ENCODE data around the gene HERC2. TPM values are rescaled to one million over a fixed set of nuclear protein-coding genes. Genes with fewer than 3 reads are reported as not detected.
"Not testable (repeated sequence)": the region's sequence is repeated elsewhere in the genome, so short reads cannot be mapped to it uniquely, and the experiment has no call there.

HERC2 gene
- polyA plus RNA-seq, 3 donors = 47.0 to 59.4 (median 53.9) TPM

DNA sequence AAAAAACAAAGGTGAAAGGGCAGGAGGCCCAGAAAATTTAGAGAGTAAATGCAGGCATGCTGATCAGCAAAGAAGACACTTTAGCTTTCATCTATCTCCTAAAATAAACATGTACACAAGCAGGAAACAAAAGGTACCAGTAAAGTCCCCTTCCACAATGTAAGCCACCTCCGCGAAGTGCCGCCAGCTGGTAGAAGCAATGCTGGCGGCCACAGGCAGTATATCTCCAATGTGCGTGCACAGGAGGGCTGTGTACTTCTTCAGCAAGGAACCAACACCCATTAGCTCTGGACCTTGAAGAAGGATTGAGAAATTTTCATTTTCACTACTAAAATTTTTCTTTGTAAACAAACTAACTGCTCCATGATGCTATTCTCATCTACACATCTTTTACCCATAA, 75.4 kb downstream of the HERC2 start:
- no peak for DNase-seq (ENCODE audit: extremely low read depth in 1 of 11, low read depth in 9 of 11, low spot score in 4 of 11)

DNA sequence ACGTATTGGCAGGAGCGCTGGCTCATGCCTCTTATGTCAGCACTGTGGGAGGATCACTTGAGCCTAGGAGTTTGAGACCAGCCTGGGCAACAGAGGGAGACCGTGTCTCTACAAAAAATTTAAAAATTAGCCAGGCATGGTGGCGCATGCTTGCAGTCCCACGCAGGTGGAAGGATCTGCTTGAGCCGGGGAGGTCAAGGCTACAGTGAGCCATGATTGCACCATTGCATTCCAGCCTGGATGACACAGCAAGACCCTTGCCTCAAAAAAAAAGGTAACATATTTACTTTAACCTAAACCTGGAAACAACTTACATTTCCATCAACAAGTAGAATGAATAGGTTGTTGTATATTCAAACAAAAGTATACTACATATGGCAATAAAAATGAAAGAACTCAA, 78.1 kb downstream of the HERC2 start:
- DNase-seq (ENCODE audit: extremely low read depth in 1 of 11, low read depth in 9 of 11, low spot score in 4 of 11) = no peak

DNA sequence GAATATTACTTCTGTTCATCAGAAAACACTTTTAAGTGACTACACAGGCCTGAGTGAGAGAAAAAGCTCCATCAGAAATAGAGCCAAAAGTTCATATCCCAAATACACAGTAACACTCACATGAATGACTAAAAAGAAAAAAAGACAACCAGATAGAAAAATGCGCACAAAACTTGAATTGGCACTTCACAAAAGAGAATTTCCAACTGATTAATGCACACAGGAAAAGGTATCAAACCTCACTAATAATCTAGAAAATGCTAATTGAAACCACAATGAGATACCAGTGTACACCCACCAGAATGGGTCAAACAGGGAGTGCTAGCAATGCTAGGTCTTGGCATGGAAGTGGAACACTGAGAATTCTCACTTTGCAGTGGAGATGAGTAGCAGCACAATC, 78.6 kb downstream of the HERC2 start:
- no peak for DNase-seq (ENCODE audit: extremely low read depth in 1 of 11, low read depth in 9 of 11, low spot score in 4 of 11)

DNA sequence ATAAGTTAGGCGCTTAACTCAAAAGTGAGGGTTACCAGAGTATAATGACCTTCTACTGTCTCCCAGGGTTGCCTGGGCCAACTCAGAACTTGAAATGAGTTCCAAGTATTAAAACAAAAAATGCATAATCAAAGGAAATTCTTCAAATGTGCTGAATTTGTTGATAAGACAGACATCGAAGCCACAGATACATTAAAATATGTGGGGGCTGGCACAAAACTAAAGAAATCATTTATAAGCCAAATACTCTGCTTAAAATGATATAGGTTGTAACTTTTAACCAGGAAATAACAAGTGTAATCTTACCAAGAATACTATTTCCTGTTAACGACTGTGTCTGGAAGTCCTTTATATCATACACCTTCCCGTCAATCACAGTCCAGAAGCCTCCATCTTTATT, 83.7 kb downstream of the HERC2 start:
- not testable (repeated sequence) for DNase-seq (ENCODE audit: extremely low read depth in 1 of 11, low read depth in 9 of 11, low spot score in 4 of 11)

DNA sequence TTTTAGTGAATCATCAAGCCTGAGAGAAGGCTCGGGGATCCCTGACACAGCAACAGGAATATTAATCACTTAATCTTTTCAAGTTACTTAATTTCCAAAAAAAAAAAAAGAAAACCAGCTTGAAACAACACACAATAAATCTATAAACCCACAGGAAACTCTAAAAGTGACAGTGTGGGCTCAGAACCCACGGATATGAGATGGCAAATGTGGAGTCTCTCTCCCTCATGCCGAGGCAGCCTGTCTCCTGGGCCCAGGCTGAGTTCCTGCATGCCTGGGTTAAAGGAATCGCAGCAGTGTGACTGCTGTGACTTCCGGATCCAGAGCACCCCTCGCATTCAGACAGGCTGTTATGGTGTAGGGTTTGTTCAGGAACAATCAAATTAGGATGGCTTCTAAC, 90.2 kb downstream of the HERC2 start:
- not testable (repeated sequence) for DNase-seq (ENCODE audit: extremely low read depth in 1 of 11, low read depth in 9 of 11, low spot score in 4 of 11)

DNA sequence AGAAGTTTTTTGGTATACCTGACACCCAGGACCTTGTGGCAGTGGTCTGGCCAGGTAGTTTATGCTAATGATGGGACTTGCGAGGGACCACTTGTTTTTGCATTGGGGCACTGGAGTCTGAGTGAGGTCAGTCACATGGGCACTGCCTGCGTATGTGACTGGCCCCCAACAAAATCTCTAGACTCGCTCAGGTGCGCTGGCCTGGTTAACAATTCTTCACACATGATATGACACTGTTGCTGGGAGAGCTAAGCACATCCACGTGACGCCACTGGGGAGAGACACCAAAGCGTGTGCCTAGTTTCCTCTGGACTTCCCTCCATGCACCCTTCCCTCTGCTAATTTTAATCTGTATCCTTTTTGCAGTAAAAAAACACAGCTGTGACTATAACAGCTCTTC, 90.6 kb downstream of the HERC2 start:
- not testable (repeated sequence) for DNase-seq (ENCODE audit: extremely low read depth in 1 of 11, low read depth in 9 of 11, low spot score in 4 of 11)

DNA sequence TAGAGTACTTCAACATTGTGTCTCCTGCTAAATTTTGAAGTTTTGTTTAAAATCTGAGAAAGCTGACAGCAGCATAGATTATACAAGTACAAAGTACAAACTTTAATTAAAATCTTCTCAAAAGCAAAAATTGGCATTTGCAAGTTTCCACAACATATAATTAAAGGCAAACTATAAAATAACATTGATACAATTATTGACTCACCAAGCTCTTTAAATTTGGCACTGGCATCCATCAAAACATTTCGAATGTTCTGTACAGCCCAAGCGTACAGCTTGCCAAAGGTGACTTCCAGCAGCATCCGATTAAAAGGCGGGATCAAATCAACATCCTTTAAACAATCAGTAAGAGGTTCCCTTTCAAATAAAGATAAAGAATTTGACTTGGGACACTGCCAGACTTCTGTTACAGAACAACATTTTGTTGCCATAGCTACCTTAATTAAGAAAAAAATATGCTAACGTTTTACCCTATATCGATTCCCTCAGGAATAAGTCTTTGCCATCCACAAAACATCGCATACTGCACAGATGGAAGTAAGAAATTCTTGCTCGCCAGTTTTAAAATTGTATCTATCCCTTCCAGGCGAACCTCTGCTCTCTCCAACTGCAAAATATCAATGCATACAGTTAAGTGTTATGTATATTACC, 92.9 kb downstream of the HERC2 start:
- DNase-seq (ENCODE audit: extremely low read depth in 1 of 11, low read depth in 9 of 11, low spot score in 4 of 11) = not testable (repeated sequence)

DNA sequence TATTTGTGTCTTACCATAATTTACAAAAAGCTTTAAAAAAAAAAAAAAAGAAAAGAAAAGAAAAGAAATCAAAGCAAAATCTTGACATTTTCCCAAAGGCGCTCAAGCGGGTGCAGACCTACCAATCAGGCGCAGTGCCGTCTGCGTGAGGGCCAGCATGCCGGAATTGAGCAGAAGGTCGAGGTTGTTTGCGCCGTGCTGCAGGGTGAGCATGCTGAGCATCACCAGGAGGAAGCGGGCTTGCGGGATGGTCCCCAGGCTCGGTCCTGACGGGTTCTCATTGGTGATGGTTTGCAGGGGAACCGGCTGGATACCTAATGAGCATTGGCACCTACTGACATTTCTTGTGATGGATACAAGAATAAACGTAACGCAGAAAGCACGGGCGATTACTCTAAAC, 93.9 kb downstream of the HERC2 start:
- no peak for DNase-seq (ENCODE audit: extremely low read depth in 1 of 11, low read depth in 9 of 11, low spot score in 4 of 11)

DNA sequence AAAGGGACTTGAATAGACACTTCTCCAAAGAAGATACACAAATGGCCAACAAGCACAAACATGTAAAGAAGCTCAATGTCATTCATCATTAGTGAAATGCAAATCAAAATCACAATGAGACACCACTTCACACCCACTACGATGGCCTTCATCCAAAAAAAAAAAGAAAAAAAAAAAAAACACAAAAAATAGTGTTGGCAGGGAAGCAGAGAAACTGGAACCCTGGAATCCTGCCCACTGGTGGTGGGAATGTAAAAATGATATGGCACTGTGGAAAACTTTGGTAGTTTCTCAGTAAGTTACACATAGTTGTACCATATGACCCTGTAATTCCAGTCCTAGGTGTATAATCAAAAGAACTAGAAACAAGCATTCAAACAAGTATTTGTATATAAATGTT, 94.7 kb downstream of the HERC2 start:
- DNase-seq (ENCODE audit: extremely low read depth in 1 of 11, low read depth in 9 of 11, low spot score in 4 of 11) = not testable (repeated sequence)

DNA sequence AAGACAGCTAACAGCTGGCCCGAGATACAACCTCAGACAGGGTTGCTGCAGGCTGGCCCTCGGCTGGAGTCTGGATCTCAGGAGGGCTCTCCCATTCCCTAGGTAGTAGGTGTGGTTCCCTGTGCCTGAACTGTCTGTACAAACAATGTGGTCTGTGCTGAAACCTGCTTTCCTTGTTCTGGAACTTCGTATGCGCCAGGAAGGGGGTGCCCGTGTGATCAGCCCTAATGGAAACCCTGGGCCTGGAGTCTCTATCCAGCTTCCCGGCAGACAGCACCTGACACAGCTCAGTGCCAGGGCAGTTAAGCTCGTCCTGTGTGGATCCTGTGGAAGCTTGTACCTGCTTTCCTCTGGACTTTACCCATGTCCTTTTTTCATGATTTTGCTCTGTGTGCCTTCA, 99.4 kb downstream of the HERC2 start:
- not testable (repeated sequence) for DNase-seq (ENCODE audit: extremely low read depth in 1 of 11, low read depth in 9 of 11, low spot score in 4 of 11)

DNA sequence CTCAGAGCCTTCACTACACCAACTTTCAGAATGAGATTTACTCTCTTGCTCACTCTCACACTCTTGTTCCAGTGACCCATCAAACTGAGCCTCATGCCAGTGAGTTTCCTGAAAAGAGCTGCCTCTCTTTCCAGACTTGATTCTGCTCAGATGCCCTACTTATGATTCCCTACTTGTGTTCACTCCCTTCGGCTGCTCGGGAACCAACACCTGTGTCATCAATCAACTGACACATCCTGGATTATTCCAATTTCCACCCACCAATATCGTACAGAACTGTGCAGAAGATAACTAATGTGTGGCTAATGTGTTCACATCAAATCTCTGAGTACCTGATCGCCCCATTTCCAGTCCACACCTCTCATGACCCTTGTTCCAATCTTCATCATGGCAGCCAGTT, 100.3 kb downstream of the HERC2 start:
- not testable (repeated sequence) for DNase-seq (ENCODE audit: extremely low read depth in 1 of 11, low read depth in 9 of 11, low spot score in 4 of 11)

DNA sequence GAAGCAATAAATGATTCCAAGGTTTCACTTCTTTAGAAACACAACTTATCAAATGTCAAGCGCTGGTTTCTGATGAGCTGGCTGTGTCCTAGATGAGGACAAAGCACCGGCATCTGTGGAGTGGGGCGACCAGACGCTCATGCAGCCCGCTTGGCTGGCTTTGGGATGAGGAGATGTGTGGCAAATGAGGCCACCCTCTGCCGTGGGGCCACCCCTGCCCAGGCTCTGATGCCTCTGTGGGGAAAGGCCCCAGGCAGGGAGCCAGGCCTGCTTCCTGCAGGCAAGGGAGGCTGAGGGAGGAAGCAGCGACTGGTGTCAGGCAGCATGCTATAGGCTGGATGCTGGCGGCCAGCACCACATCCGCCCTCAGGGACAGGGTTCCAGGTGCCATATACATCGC, 102.9 kb downstream of the HERC2 start:
- no peak for DNase-seq (ENCODE audit: extremely low read depth in 1 of 11, low read depth in 9 of 11, low spot score in 4 of 11)

DNA sequence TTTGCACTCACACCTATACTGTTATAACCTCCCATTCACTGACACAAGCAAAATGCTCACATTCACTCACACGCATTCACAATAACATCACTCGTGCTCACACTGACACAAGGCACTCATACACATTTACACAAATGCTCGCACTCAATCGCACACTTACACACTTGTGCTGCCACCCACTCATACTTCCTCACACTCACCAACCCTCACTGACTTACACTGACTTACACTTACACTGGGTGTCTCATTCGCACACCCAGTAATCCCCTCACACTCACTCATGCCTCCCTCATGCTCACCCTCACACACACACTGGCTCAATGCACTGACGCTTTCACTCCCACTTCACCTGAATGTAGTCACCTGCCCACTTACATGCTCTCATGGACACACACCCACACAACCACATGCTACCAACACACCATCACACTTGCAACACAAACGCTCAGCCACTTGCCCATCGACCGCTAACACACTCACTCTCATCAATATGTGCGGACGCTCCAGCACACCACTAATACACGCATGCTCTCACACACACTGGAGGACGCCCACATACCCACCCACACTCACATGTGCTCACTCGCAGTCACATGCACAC, 104.9 kb downstream of the HERC2 start:
- not testable (repeated sequence) for DNase-seq (ENCODE audit: extremely low read depth in 1 of 11, low read depth in 9 of 11, low spot score in 4 of 11)

DNA sequence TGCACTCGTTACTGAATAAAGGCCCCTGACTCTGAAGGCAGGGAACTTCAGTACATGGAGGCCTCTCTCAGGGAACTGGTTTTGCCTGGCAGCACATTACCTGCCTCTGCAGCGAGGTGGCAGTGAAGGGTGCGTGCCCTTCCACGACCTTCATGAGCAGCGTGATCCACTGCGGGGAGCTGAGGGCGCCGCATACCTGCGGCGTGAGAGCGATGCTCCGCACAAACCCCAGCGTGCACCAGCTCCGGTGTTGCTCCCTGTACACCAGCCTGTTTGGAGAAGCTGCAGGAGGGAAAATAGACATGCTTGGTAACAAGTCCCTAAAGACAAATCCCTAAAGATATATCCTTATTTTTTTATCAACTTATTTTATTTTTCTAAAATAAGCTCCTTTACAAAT, 106.5 kb downstream of the HERC2 start:
- not testable (repeated sequence) for DNase-seq (ENCODE audit: extremely low read depth in 1 of 11, low read depth in 9 of 11, low spot score in 4 of 11)

DNA sequence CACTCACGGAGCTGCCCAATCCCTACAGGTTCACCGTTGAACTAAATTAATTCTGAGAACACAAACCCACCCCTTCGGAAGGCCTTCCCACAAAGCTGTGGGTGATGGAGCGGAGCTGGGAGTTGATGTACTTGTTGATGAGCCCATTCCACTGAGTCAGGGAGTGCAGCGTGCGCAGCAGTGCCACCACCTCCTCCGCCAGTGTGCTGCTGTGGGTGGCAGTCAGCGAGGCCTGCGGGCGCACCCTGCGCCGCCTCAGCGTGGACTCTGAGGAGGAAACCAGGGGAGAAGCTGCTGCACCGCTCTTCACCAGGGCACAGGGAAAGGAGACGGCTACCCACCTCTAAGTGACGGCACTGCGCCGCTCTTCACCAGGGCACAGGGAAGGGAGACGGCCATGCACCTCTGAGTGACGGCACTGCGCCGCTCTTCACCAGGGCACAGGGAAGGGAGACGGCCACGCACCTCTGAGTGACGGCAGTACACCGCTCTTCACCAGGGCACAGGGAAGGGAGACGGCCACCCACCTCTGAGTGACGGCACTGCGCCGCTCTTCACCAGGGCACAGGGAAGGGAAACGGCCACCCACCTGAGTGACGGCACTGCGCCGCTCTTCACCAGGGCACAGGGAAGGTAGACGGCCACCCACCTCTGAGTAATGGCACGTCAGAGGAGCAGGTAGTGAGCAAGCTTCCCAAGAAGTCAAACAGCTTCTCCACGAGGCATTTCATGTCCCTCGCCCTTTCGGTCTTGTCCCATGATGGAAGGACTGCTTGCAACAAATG, 107.8 kb downstream of the HERC2 start:
- DNase-seq (ENCODE audit: extremely low read depth in 1 of 11, low read depth in 9 of 11, low spot score in 4 of 11) = not testable (repeated sequence)

DNA sequence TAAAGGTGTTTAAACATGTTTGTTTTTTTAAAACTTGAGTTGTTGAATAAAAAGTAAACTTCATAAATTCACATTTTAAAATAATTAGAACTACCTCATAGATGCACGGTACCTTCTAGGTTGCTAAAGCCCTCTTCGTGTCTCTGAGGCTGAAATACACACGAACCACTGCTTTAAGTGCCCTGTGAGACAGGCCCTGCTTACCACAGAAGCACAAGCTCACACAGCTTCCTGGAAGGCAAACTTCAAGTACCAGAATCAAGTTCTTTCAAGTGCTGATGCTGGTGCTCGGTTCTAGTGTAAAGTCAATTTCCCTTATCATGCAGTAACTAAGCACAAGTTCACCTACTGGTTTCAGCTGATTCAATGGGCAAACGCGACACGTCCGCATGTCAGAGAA, 108.6 kb downstream of the HERC2 start:
- not testable (repeated sequence) for DNase-seq (ENCODE audit: extremely low read depth in 1 of 11, low read depth in 9 of 11, low spot score in 4 of 11)

DNA sequence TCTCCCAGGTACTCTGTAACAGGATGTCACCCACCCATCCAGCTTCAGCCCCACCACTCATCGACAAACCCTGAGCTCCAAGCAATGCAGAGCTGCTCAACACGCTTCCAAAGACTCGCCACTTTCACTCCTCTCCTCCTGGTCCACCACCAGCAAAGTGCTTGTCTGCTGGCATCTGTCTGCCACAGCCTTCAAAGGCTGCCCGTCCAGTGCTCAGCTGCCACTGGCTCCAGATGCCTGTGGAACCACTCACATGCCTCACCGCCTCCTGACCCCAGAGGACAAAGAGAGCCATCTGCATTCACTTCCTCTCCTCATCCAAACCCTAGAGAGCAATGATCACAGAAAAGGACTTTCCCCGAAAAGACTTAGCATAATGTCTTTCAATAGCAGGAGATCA, 113.4 kb downstream of the HERC2 start:
- DNase-seq (ENCODE audit: extremely low read depth in 1 of 11, low read depth in 9 of 11, low spot score in 4 of 11) = no peak

DNA sequence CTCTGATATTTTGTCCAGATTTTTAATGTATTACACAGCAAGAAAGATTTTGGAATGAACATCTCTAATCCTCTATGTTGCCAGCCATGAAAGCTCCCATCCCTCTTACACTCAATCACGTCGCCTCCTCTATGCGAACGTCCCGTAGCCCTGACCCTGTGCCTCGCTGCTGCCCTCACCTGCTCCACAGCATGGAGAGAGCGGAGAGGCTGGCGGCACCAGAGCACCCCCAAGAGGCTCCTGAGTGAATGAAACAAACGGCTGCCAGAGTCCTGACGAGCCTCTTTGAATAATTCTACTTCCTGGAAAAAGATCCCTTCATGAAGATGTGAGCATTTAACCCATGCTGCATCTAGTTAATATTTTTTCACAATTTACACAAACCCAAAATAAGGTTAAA, 116.3 kb downstream of the HERC2 start:
- DNase-seq (ENCODE audit: extremely low read depth in 1 of 11, low read depth in 9 of 11, low spot score in 4 of 11) = not testable (repeated sequence)

DNA sequence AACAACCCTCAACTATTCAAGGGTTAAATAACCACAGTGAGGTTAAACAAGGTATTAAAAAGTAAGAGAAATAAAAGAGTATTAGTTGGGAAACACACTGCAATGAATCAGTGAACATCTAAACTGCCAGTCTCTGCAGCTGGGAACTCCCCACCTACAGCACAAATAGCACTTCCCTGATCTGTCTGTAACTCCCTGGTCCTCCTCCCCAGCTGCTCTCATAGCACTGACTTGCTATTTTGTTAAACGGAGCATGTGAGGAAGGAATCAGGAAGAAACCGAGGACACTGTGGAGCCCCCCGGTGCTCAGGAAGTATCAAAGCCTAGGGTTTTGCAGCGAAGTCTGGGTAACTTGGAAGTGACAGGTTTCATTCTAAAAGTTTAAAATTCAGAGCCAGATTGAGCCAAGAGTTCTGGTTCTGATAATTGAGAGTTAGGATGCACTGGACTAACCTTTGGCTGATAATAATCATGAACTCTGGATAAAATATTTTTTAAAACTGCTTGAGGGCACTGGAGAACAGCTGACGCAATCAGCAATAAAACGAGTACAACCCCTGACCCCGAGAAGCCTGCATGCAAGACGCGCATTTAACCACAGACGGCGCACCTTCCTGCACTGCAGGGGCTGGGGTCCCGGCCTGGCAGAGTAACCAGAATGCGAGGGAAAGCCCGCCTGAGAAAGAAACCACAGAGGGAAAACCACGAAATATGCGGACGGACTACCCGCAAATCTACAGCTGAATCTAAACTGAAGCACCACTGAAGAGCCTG, 118.7 kb downstream of the HERC2 start:
- DNase-seq (ENCODE audit: extremely low read depth in 1 of 11, low read depth in 9 of 11, low spot score in 4 of 11) = not testable (repeated sequence)

DNA sequence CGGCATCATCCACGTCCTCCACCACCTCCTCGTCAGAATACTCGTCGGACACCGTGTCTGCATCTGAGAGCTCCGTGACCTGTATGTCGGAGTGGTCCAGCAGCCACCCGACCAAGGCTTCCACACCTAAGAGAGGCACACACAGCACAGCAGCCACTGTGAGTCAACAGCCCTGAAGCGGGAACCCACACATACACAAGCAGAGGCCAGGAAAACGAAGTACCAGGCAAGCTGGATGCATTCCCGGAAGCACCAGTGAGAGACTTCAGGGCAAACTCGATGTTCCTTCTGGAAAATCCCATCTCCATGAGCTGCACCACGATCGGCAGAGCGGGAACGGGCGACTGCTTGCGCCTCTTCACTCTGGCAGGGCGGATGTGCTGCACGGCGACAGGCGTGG, 119.9 kb downstream of the HERC2 start:
- not testable (repeated sequence) for DNase-seq (ENCODE audit: extremely low read depth in 1 of 11, low read depth in 9 of 11, low spot score in 4 of 11)

Data from renal cortex interstitium (tissue), 11 donors.